Ishikawa (cell line): ENCODE results near the gene SLIT3.
A peak's percentile ranks its signal among the peaks of the same experiment; 100 is the strongest.

Experiments used
- CEBPB ChIP-seq: IDR thresholded peaks from 2 replicates; pipeline ENCODE4 v1.6.1; 2012
- CREB1 ChIP-seq: IDR thresholded peaks from 2 replicates; pipeline ENCODE4 v1.6.1; 2012; ENCODE audit warnings: low read depth
- EGR1 ChIP-seq: IDR thresholded peaks from 2 replicates; pipeline ENCODE4 v1.6.1; 2012
- EP300 ChIP-seq: IDR thresholded peaks from 2 replicates; pipeline ENCODE4 v1.6.1; 2012; ENCODE audit warnings: borderline replicate concordance
- FOXM1 ChIP-seq: IDR thresholded peaks from 2 replicates; pipeline ENCODE4 v1.6.1; 2012; ENCODE audit warnings: low read depth, borderline replicate concordance
- MAX ChIP-seq: IDR thresholded peaks from 2 replicates; pipeline ENCODE4 v1.6.1; 2012
- NFIC ChIP-seq: IDR thresholded peaks from 2 replicates; pipeline ENCODE4 v1.6.1; 2012
- RAD21 ChIP-seq: IDR thresholded peaks from 2 replicates; pipeline ENCODE4 v1.6.1; 2012; ENCODE audit warnings: low read depth
- REST ChIP-seq: IDR thresholded peaks from 2 replicates; pipeline ENCODE4 v1.6.1; 2012; ENCODE audit warnings: low read depth, mild to moderate bottlenecking
- TAF1 ChIP-seq: IDR thresholded peaks from 2 replicates; pipeline ENCODE4 v1.6.1; 2012; ENCODE audit warnings: low read depth, mild to moderate bottlenecking
- TCF12 ChIP-seq: IDR thresholded peaks from 2 replicates; pipeline ENCODE4 v1.6.1; 2012; ENCODE audit warnings: low read depth
- TEAD4 ChIP-seq: IDR thresholded peaks from 2 replicates; pipeline ENCODE4 v1.6.1; 2012
- YY1 ChIP-seq: IDR thresholded peaks from 2 replicates; pipeline ENCODE4 v1.6.1; 2012; ENCODE audit warnings: low read depth
- ZBTB7A ChIP-seq: IDR thresholded peaks from 2 replicates; pipeline ENCODE4 v1.6.1; 2012; ENCODE audit warnings: low read depth
- TF ChIP-seq, protein P1 (sequence below): IDR thresholded peaks from 2 replicates; pipeline ENCODE4 v1.6.1; 2012

SLIT3 gene

DNA sequence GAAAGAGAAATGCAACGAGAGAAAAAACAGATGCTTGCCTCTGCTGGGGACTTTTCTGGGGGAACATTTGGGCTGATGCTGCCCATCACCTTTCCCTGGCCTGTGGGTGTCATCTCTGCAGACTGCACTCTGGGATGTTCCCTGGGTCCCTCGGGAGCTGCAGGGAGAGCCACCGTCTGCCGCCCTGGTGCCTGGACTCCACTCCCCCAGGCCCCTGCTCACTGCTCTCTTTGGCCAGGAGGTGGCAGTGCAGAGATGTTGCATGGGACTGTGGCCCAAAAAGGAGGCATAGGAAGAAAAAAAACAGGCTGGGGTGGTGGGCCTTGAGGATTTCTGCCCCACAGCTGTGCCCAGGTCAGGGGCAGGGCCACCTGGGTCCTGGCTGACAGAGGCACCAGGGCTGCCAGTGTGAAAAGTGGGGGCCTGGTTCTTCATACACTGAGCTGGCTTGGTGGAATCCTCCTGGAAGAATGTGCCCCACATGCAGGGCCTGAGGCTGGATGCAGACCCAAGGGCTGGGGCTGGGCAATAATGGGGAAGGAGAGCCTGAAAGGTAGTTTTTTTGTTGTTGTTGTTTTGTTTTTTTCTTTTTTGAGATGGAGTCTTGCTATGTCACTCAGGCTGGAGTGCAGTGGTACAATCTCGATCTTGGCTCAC, 353.6 kb downstream of the SLIT3 start:
- peak; percentile 78 for TF ChIP-seq RAD21
- TF ChIP-seq YY1 = no peak

DNA sequence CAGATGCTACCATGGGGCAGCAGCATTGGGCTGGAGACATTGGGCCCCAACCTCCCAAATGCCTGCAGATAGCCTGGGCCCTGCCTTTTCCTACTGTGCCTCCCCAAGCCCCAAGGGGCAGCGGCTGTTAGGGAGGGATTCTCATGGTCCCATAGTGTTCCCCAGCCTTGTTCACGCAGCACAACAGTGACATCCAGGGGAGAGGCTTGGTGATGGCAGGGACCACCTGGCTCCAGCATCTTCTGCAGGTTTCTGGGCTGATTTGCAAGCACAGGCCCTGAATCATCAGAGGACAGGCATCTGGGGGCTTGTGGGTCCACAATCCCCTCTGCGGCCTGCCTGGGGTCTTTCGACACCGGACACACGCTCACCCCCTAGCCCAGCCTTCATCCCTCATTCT, 354.6 kb downstream of the SLIT3 start:
- TF ChIP-seq CREB1 (no peak), RAD21 (peak; percentile 38)

GRCh38 chr5:168944004-168944403, 356.9 kb downstream of the SLIT3 start:
- TF ChIP-seq CEBPB (no peak), TAF1 (no peak), MAX (no peak), NFIC (no peak), EGR1 (no peak), RAD21 (no peak), TEAD4 (no peak), EP300 (no peak), REST (no peak), CREB1 (no peak), FOXM1 (no peak), YY1 (no peak), TCF12 (no peak)
- TF ChIP-seq, protein P1, sequence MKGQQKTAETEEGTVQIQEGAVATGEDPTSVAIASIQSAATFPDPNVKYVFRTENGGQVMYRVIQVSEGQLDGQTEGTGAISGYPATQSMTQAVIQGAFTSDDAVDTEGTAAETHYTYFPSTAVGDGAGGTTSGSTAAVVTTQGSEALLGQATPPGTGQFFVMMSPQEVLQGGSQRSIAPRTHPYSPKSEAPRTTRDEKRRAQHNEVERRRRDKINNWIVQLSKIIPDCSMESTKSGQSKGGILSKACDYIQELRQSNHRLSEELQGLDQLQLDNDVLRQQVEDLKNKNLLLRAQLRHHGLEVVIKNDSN = no peak

- no peak for TF ChIP-seq YY1
- TF ChIP-seq MAX = no peak
- TF ChIP-seq TEAD4 = no peak
- TF ChIP-seq CEBPB = no peak
- TF ChIP-seq, protein P1 = no peak
- TF ChIP-seq NFIC = no peak
- no peak for TF ChIP-seq TCF12
- no peak for TF ChIP-seq RAD21
Observed at GRCh38 chr5:168943091-168943884, 357.7 kb downstream of the SLIT3 start.

- TF ChIP-seq, protein P1 = peak; percentile 83
- no peak for TF ChIP-seq EGR1
Observed at GRCh38 chr5:168941901-168942300, 359.0 kb downstream of the SLIT3 start.

DNA sequence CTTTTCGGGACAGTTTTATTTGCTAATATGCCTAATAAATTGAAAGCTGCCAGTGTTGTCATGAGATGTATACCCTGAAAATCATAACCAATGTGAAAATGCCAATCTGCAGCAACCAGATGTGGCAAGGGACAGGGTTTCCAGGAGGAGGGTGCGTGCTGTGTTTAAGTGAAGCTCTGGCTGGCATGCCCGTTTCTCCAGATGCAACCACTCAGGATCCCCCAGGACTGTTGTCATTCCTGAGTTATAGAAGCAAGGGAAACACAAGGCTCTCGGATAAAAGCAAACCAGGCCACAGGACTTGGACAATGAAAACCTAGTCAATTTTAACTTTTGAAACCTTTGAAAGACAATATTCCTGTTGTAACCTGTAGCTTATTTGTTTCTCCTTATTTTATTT, 360.2 kb downstream of the SLIT3 start:
- TF ChIP-seq, protein P1 = no peak
- TF ChIP-seq EP300 (no peak), NFIC (no peak), CEBPB (no peak), EGR1 (no peak), TCF12 (no peak), TAF1 (no peak), CREB1 (no peak), FOXM1 (no peak), RAD21 (no peak)

DNA sequence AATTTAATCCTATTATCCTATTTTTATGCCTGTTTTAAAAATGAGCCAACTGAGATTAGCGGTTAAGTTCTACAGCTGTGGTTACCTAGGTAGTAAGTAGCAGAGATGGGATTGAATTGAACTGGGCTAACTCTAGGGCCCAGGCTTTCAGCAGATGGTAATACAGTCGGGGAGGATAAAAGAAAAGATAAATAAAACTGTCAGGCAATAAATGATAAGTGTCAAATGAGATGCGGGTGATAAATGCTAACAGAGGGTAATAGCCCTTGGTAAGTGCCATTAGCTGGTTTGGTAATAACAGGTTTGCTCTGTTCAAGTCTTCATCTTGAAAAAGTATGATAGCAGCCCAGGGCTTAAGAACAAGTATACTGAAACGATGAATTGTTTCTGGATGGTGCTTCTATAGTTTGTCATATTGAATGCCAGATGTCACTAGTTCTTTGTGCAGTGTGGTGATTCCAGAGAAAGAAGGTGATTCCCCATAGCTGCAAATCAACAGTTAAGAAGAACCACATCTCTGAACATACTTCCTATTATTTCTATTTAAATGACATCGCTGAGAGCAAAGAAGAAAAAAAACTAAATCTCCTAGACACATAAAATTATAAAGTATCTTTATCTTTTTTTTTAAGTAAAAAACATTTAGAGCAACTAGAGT, 360.9 kb downstream of the SLIT3 start:
- TF ChIP-seq MAX (no peak), ZBTB7A (no peak), TAF1 (no peak), CEBPB (no peak), RAD21 (no peak), EP300 (no peak), TEAD4 (no peak)
